ENCODE results near the gene SLC25A6.
"Not testable (repeated sequence)": the region's sequence is repeated elsewhere in the genome, so short reads cannot be mapped to it uniquely, and the experiment has no call there.

Gene SLC25A6

DNA sequence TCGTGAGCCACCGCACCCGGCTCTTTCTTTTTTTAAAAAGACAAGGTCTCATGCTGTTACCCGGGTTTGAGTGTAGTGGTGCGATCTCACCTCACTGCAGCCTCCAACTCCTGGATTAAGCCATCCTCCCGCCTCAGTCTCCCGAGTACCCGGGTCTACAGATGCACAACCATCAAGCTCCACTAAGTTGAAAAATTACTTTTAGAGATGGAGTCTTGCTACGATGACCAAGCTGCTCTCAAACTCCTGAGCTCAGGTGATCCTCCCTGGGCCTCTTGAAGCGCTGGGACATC, 2.0 kb downstream of the SLC25A6 start:
- no peak for DNase-seq (ENCODE audit: low read depth in 2 of 2)

DNA sequence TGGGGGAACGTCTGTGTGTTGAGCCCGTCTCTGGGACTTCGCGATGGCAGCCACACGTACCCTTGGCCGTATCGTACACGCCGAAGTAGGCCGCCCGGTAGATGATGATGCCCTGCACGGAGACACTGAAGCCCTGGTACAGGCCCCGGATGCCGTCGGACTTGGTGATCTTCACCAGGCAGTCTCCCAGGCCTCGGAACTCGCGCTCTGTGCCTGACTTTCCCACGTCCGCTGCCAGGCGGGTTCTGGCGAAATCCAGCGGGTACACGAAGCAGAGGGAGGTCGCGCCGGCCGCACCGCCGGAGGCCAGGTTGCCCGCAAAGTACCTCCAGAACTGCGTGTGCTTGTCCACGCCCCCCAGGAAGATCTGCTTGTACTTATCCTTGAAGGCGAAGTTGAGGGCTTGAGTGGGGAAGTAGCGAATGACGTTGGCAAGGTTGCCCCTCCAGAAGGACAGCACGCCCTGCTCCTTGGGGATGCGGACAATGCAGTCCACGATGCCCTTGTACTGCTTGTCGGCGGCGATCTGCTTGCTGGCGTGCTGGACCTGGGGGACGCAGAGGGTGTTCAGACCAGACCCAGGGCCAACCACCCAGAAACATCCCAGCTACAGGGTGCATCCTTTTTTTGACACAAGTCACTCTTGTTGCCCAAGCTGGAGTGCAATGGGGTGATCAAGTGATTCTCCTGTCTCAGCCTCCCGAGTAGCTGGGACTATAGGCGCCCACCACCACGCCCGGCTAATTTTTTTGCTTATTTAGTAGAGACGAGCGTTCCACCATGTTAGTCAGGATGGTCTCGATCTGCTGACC, 2.5 kb downstream of the SLC25A6 start:
- no peak for DNase-seq (ENCODE audit: low read depth in 2 of 2)

DNA sequence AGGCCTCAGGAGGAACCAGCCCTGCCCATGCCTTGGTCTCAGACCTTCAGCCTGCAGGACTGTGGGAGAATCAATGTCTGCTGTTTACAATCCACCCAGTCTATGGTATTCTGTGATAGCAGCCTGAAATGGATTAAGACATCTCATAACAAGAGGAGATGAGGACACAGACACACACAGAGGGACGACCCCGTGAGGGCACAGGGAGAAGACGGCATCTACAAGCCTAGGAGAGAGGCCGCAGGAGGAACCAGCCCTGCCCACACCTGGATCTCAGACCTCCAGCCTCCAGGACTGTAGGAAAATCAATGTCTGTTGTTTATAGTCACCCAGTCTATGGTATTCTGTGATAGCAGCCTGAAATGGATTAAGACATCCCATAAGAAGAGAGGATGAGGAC, 3.3 kb downstream of the SLC25A6 start:
- DNase-seq (ENCODE audit: low read depth in 2 of 2), result no peak

DNA sequence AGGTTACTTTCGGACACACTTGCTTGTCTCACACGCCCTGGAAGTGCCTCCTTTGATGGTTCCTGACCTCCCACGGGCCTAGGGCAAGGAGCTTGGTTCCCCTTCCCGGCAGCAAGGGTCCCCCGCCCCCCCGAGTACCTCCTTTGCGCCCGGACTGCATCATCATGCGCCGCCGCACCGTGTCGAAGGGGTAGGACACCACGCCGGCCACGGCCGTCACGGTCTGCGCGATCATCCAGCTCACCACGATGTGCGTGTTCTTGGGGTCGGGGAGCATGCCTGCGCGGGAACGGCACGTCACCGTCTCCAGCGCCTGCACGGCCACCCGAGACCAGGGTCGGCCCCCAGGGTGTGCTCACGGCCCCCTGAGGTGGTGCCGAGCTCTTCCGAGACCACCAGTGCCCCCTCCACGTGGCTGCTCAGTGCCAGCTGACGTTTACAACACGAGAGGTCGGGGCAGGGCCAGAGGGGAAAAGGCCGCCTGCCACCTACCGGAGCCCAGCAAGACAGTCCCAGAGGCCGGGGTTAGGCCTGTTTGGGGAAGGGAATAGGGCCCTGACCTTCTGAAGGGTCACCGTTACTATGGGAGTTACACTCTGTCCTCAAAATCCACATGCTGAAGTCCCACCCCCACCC, 4.7 kb downstream of the SLC25A6 start:
- no peak for DNase-seq (ENCODE audit: low read depth in 2 of 2)

DNA sequence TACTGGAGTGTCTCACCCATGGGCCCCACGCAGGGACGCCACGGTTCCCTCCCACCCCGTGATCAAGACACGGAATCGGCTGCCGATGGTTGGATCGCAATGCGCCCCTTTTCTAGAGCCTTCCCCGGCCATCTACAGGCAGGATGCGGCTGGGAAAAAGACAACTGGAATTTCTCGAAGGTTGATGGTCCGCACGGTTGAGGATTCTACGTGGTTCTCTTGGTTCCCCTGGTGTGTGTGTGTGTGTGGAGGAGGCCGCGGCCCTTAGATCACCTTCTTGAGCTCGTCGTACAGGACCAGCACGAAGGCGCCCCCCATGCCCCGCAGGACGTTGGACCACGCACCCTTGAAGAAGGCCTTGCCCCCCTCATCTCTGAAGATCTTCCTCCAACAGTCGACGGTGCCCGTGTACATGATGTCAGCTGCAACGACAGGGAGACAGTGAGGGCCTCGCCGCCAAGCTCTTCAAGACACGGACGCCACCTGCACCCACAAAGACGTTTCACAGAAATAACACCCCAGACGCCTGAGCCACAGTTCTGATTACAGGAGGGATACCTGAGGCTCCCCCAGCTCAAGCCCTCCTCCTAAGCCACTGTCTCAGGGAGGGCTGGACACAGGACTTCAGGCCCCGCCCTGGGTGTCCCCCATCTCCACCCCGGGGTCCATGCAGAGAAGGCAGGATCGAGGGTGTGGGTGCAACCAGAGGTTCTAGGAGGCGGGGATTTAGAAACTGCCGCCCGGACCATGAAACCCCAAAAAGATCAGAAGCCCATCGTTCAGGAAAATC, 5.4 kb downstream of the SLC25A6 start:
- no peak for DNase-seq (ENCODE audit: low read depth in 2 of 2)

DNA sequence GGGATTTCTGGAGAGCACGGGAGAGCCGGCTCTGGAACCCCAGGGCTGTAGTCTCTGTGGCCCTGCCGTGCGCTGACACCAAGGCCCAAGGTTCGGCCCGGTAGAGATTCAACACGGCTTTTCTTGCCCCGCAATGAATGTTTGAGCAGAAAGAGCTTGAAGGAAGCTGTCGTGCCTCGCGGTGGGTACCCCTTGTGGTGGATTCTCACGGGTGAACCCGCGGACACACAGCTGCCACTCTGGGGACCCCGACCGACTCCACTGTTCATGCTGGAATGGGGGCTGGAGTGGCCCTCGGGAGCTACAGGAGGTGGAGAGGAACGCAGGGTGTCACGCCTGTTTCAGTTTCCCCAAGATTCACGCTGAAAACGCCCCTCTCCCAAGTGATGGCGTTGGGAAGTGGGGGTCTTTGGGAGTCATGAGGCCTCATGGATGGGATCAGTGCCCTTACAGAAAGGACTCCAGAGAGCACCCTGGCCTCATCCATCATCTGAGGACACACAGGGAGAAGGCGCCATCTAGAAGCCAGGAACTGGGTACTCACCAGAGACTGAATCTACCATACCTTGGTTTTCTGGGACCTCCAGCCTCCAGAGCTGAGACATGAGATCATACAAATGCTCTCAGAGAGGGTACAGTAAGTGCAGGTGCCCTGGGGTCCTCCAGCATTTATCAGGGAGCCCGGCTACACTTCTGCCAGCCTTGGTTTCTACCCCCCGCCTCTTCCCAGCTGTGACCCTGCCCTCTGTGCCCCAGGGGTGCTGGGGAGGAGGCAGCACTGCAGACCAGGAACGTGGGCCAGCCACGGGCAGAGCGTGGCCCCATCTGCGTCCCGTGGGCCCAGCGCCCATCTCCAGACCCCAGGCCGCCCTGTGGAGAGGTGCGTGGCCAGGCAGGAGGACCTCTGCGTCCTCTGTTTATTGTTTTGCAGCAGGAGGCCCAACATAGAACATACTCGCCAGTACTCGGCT, 6.4 kb downstream of the SLC25A6 start:
- DNase-seq (ENCODE audit: low read depth in 2 of 2), result no peak

DNA sequence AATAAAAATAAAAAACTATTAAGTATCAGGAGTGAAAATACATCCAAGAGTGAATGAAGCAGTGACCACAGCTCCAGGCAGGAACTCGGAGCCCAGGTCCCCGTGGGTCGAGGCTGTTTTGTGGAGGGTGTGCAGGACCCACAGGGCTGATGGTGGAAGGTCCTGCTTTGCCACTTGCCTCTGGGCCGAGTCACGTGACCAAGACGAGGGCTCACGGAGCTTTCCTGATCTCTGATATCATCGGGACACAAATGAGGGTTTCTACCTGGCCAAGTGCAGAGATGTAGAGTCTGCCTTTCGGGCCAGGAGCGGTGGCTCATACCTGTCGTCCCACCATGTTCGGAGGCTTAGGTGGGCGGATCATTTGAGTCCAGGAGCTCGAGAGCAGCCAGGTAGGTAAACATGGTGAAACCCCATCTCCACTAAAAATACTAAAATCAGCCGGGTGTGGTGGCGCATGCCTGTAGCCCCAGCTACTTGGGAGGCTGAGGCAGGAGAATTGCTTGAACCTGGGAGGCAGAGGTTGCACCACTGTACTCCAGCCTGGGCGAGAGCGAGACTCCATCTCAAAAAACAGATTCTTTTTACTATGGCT, 7.2 kb downstream of the SLC25A6 start:
- DNase-seq (ENCODE audit: low read depth in 2 of 2), result no peak

DNA sequence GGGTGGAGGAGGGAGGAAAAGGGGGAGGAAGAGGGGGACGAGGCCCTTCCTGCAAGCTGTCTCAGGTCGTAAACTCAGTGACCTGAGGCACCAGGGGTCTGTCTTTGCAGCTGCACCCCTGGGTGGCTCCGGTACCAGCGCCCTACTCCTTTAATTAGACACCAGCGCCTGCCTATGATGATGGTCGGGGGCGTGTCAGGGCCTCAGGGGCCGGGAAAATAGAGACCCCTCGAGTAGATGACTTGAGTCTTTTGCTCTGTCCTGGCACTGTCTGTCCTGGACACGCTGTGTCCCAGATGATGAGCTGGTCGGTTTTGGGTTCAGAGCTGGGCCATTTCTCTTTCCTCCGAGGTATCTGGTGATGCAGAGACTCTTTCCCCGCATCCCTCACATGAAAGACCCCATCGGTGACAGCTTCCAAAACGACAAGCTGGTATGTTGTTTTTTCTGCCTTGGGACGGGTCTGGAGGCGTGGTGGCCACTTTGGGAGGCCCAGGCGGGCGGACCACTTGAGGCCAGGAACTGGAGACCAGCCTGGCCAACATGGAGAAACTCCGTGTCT, 11.2 kb downstream of the SLC25A6 start:
- DNase-seq (ENCODE audit: low read depth in 2 of 2), result no peak

DNA sequence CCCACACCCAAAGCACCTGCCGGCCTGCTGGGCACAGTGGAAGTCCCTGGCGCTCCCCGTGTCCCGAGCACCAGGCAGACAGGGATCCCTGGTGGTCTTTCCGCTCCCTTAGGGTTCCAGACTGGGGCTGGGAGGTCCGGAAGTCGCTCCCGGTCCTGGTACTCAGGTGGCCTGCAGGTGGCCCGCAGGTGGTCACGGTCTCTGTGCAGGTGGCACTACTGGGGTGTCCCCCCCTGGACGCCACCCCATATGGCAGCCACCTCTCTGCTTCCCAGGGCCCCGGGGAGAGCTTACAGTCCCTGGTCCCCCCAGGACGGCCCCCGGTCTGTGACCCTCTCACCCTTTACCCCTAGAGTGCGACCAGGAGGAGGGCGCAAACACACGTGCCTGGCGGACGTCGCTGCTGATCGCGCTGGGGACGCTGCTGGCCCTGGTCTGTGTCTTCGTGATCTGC, 13.6 kb downstream of the SLC25A6 start:
- no peak for DNase-seq (ENCODE audit: low read depth in 2 of 2)

DNA sequence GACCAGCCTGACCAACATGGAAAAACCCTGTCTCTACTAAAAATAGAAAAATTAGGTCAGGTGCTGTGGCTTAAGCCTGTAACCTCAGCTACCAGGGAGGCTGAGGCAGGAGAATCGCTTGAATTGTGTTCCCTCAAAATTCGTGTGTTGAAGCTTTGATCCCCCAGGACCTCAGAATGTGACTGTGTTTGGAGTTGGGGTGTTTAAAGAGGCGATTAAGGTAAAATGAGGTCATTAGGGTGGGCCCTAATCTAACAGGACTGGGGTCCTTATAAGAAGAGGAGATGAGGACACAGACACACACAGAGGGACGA, 23.6 kb downstream of the SLC25A6 start:
- DNase-seq (ENCODE audit: low read depth in 2 of 2), result no peak

DNA sequence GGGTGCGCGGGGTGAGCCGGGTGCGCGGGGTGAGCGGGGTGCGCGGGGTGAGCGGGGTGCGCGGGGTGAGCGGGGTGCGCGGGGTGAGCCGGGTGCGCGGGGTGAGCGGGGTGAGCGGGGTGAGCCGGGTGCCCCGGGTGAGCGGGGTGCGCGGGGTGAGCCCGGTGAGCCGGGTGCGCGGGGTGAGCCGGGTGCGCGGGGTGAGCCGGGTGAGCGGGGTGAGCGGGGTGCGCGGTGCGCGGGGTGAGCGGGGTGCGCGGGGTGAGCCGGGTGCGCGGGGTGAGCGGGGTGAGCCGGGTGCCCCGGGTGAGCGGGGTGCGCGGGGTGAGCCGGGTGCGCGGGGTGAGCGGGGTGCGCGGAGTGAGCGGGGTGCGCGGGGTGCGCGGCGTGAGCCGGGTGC, 25.6 kb downstream of the SLC25A6 start:
- not testable (repeated sequence) for DNase-seq (ENCODE audit: low read depth in 2 of 2)

DNA sequence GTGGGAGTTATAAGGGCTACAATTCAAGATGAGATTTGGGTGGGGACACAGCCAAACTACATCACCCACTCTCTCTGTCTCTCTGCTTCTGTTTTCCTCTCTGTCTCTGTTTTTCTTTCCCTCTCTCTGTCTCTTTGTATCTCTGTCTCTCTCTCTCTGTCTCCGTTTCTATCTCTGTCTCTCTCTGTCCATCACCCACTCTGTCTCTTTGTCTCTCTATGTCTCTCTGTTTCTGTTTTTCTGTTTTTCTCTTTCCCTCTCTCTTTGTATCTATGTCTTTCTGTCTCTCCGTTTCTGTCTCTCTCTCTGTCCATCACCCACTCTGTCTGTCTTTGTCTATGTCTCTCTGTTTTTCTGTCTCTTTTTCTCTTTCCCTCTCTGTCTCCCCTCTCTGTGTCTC, 30.0 kb downstream of the SLC25A6 start:
- DNase-seq (ENCODE audit: low read depth in 2 of 2), result no peak

DNA sequence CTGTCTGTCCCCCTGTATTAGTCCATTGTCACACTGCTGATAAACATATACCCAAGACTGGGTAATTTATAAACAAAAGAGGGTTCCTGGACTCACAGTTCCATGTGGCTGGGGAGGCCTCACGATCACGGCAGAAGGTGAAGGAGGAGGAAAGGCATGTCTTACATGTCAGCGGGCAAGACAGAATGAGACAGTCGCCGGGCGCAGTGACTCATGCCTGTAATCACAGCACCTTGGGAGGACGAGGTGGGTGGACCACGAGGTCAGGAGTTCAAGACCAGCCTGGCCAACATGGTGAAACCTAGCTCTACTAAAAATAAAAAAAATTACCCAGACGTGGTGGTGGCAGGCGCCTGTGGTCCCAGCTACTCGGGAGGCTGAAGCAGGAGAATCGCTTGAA, 30.6 kb downstream of the SLC25A6 start:
- no peak for DNase-seq (ENCODE audit: low read depth in 2 of 2)

DNA sequence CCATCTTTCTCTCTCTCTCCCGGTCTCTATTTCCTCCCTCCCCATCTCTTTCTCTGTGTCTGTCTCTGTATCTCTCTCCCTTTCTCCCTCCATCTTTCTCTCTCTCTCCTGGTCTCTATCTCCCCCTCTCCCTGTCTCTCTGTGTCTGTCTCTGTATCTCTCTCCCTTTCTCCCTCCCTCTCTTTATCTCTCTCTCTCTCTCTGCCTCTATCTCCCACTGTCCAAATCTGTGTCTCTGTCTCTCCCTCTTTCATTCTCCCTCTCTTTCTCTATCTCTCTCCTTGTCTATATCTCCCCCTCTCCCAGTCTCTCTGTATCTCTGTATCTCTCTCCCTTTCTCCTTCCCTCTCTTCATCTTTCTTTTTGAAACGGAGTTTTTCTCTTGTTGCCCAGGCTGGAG, 31.7 kb downstream of the SLC25A6 start:
- DNase-seq (ENCODE audit: low read depth in 2 of 2), result no peak

DNA sequence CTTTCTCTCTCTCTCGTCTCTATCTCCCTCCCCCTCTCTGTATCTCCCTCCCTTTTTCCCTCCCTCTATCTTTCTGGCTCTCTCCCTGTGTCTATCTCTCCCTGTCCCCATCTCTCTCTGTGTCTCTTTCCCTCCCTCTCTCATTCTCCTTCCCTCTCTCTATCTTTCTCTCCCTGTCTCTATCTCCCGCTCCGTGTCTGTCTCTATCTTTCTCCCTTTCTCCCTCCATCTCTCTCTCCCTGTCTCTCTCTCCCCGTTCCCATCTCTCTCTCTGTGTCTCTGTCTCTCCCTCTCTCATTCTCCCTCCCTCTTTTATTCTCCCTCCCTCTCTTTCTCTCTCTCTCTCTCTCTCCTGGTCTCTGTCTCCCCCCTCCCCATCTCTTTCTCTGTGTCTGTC, 32.4 kb downstream of the SLC25A6 start:
- no peak for DNase-seq (ENCODE audit: low read depth in 2 of 2)

DNA sequence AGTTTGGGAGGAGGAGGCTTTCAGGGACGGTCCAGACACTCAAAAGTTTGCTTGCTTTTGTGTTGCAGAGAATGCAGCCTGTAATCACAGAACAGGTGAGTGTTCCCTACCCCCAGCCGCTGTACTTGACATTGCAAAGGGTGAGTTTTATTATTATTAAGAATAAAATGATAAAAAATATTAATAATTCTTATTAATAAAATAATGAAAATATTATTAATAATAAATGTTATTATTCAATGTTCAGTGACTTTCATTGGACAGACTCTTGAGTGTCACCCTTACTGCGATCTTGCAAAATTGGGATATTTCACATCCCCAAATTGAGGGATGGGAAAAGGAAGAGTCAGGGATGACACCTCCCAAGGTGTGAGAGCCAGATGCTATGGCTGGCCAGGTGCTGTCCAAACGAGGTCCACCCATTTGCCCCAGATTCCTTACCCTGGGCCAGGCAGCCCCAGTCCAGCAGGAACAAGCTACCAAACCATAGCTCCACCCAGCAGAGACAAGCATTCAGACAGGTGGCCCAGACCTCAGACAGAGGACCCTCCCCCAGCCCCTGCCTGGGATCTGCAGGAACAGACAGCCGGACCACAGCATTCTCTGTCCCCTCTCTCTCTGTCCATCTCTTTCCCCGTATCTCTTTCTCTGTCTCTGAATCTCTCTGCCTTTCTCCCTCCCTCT, 33.0 kb downstream of the SLC25A6 start:
- no peak for DNase-seq (ENCODE audit: low read depth in 2 of 2)

DNA sequence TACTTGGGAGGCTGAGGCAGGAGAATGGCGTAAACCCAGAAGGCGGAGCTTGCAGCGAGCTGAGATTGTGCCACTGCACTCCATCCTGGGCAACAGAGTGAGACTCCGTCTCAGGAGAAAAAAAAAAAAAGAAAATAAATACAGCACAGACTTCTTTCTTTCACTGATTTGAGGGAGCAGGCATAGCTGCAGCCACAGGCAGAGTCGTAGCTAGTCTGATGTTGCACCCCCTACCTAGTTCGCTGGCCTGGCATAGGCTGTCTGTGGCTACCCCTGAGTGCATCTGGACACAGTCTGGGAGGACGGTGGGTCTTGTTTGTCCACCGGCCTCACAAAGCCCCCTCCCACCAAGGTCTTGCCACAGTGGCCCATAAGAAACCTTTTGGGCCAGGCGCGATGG, 33.9 kb downstream of the SLC25A6 start:
- no peak for DNase-seq (ENCODE audit: low read depth in 2 of 2)

DNA sequence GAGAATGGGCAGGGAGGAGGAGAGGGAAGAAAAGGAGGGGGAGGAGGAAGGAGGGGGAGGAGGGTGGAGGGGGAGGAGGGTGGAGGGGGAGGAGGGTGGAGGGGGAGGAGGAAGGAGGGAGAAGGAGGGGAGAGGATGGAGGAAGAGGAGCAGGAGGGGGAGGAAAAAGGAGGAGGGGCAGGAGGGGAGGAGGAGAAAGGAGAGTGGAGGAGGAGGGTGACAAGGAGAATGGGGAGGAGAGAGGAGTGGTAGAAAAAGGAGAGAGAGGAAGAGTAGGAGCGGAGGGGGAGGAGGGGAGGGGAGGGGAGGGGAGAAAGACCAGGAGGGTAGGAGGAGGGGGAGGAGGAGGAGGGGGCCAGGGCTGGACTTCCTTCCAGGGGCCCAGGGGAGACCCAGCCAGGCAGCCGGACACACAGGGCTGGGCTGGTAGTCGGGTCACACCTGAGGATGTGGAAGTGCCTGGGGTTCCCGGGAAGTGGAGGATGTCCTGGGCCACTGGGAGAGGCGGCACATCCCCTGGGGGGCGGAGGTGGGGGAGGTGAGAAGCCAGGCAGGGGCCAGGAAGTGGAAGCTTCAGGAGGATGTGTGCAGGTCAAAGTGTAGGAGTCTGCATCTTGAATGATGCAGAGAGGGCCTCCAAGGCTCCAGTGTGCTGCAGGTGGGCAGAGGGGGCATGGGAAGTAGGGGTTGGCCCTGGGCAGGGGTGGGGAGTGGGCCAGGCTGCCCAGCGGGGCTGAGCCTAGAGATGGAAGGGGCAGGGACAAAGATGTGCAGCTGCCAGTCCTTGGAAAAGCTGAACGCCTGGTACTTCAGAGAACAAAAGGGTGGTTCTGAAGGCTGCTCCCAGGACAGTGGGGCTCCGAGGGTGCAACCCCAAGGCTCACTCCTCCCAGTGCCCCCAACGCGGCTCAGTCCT, 36.5 kb downstream of the SLC25A6 start:
- DNase-seq (ENCODE audit: low read depth in 2 of 2), result no peak

Data from activated CD4-positive, alpha-beta T cell treated with anti-CD3 and anti-CD28 coated beads for 24 hours (primary cell).